Ishikawa (cell line): ENCODE measurements around the gene HRH1.

Experiments used
- CEBPB ChIP-seq: IDR thresholded peaks from 2 replicates; pipeline ENCODE4 v1.6.1; 2012
- CREB1 ChIP-seq: IDR thresholded peaks from 2 replicates; pipeline ENCODE4 v1.6.1; 2012; ENCODE audit warnings: low read depth
- EGR1 ChIP-seq: IDR thresholded peaks from 2 replicates; pipeline ENCODE4 v1.6.1; 2012
- EP300 ChIP-seq: IDR thresholded peaks from 2 replicates; pipeline ENCODE4 v1.6.1; 2012; ENCODE audit warnings: borderline replicate concordance
- FOXM1 ChIP-seq: IDR thresholded peaks from 2 replicates; pipeline ENCODE4 v1.6.1; 2012; ENCODE audit warnings: low read depth, borderline replicate concordance
- NFIC ChIP-seq: IDR thresholded peaks from 2 replicates; pipeline ENCODE4 v1.6.1; 2012
- RAD21 ChIP-seq: IDR thresholded peaks from 2 replicates; pipeline ENCODE4 v1.6.1; 2012; ENCODE audit warnings: low read depth
- TAF1 ChIP-seq: IDR thresholded peaks from 2 replicates; pipeline ENCODE4 v1.6.1; 2012; ENCODE audit warnings: low read depth, mild to moderate bottlenecking
- TCF12 ChIP-seq: IDR thresholded peaks from 2 replicates; pipeline ENCODE4 v1.6.1; 2012; ENCODE audit warnings: low read depth
- TEAD4 ChIP-seq: IDR thresholded peaks from 2 replicates; pipeline ENCODE4 v1.6.1; 2012
- YY1 ChIP-seq: IDR thresholded peaks from 2 replicates; pipeline ENCODE4 v1.6.1; 2012; ENCODE audit warnings: low read depth
- ZBTB7A ChIP-seq: IDR thresholded peaks from 2 replicates; pipeline ENCODE4 v1.6.1; 2012; ENCODE audit warnings: low read depth
- TF ChIP-seq, protein P1 (sequence below): IDR thresholded peaks from 2 replicates; pipeline ENCODE4 v1.6.1; 2012; ENCODE audit warnings: low read depth, mild to moderate bottlenecking
- TF ChIP-seq, protein P2 (sequence below): IDR thresholded peaks from 2 replicates; pipeline ENCODE4 v1.6.1; 2012
- TF ChIP-seq, protein P3 (sequence below): IDR thresholded peaks from 2 replicates; pipeline ENCODE4 v1.6.1; 2012

The HRH1 gene

DNA sequence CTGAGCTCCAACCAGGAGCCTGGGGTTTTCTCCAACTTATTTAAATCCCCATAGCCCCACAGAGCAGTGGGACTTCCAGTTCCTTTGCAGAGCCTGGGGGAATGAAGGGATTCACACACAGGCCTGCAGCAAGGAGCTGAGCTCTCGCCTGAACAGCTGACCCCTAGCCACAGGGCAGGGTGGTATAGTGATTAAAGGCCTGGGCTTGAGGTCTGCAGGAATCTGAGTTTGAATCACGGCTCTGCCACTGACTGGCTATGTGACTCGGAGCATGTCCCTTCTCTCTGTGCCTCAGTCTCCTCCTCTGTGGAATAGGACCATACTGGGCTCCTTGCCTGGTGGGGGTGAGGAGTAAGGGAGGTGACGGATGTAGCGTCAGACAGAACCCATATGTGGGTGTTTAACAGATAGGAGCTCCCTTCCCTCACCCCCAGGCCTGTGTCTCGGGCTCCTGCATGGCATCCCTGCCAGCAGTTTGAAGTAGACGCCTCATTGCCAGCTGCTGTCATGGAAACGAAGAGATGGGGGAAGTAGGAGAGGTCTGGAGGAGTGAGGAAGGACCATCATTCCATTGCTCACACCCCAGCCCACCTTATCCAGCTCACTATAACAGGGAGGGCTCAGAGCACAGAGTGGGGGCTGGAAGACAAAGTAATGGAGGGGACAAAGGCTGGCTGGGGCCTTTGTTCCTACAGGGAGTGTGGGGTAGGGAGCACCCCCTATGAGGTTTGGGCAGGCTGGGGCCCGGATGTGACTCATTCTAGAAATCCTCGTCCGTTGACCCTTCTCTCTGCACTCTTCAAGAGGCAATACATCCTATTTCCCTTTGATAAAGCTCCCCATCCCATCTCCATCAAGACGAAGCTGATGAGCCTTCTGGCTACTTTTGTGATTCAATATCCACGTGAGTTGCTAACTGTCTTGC, 14.8 kb downstream of the HRH1 start:
- TF ChIP-seq RAD21 = no peak
- TF ChIP-seq EP300 = no peak
- TF ChIP-seq, protein P1, sequence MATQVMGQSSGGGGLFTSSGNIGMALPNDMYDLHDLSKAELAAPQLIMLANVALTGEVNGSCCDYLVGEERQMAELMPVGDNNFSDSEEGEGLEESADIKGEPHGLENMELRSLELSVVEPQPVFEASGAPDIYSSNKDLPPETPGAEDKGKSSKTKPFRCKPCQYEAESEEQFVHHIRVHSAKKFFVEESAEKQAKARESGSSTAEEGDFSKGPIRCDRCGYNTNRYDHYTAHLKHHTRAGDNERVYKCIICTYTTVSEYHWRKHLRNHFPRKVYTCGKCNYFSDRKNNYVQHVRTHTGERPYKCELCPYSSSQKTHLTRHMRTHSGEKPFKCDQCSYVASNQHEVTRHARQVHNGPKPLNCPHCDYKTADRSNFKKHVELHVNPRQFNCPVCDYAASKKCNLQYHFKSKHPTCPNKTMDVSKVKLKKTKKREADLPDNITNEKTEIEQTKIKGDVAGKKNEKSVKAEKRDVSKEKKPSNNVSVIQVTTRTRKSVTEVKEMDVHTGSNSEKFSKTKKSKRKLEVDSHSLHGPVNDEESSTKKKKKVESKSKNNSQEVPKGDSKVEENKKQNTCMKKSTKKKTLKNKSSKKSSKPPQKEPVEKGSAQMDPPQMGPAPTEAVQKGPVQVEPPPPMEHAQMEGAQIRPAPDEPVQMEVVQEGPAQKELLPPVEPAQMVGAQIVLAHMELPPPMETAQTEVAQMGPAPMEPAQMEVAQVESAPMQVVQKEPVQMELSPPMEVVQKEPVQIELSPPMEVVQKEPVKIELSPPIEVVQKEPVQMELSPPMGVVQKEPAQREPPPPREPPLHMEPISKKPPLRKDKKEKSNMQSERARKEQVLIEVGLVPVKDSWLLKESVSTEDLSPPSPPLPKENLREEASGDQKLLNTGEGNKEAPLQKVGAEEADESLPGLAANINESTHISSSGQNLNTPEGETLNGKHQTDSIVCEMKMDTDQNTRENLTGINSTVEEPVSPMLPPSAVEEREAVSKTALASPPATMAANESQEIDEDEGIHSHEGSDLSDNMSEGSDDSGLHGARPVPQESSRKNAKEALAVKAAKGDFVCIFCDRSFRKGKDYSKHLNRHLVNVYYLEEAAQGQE = no peak

DNA sequence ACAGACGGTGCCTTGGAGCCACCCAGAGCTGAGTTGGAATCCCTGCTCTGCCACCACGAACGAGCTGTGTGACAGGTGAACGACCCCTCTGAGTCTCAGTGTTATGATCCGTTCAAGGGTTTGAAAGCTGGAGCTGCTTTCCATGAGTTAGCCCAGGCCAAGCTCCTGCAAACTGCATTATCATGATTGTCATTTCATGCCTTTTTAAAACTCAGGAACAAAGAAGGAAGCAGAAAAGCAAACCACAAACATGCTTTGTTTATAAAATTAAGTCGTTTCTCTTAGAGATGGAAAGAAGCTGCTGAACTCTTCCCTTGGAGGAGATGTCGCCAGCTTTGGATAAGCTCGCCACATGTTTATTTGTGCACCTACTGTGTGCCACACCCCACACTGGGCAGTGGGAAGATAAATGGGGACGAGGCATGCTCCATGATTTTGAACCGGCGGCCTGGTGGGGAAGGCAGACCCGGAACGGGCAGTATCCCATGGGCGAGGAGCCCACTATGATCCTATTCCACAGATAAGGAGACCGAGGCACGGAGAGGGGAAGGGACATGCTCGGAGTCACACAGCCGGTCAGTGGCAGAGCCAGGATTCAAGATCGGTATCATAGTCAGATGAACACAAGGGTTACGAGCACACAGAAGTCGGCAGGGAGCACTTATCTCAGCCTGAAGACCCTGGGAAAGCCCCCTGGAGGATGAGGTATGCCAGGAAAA, 15.9 kb downstream of the HRH1 start:
- no peak for TF ChIP-seq FOXM1
- no peak for TF ChIP-seq RAD21
- no peak for TF ChIP-seq EP300

DNA sequence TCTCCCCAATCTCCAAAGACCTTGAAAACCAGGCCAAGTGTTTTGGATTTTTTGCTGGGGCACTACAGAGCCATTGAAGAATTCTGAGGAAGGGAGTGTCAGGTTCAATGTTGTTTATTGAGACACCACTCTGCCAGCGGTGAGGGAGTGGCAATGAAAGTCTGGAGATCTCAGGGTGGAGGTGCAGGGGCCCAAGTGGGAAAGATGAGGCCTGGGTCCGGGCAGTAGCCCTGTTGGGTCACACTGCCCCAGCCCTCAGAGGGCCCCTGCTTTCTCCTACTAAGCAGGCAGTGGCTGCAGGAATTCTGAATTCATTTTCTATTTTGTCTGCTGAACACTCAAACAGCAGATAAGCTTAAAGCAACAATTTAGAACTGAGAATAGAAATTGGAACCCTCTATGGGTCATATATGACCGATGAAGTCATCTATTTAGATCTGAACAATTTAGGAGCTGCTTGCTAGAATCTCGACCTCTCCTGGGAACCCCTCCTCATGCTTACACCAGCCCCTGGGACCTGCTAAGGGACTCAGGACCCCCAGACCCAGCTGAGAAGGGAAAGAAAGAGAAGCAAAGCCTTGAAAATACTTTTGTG, 17.9 kb downstream of the HRH1 start:
- TF ChIP-seq, protein P1 = no peak
- TF ChIP-seq ZBTB7A (no peak), FOXM1 (no peak), EP300 (no peak), RAD21 (no peak), TAF1 (no peak), CREB1 (no peak), YY1 (no peak), TCF12 (no peak), NFIC (no peak), TEAD4 (no peak)
- TF ChIP-seq, protein P2, sequence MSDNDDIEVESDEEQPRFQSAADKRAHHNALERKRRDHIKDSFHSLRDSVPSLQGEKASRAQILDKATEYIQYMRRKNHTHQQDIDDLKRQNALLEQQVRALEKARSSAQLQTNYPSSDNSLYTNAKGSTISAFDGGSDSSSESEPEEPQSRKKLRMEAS = no peak
- TF ChIP-seq, protein P3, sequence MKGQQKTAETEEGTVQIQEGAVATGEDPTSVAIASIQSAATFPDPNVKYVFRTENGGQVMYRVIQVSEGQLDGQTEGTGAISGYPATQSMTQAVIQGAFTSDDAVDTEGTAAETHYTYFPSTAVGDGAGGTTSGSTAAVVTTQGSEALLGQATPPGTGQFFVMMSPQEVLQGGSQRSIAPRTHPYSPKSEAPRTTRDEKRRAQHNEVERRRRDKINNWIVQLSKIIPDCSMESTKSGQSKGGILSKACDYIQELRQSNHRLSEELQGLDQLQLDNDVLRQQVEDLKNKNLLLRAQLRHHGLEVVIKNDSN = no peak

DNA sequence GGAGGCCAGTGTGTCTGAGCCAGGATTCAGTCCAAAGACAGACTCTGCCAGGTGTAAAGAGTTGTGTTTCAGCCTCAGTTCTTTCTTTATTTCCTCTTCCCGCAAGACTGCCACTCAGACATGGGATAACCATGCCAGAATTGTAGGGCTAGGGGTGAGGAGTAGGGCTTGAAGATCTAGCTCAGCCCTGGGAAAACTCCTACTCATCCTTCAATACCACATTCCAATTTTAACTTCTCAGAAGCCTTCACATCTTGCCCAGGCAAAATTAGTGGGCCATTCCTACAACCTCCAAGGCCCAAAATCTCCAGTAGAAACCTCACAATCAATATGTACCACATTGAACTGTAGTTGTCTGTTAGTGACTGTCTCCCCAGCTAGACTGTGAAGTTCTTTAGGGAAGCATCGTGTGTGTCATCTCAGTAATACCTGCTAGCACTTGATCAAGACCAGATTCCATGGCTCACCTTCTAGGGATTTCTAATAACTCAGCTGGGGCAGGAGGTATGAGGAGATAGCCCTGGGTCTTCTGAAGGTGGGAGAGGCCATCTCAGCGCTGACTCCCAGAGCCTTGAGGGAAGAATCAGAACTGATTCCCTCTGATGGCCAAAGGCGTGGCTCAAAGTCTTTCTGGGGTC, 19.7 kb downstream of the HRH1 start:
- TF ChIP-seq, protein P3 = no peak
- TF ChIP-seq, protein P2 = no peak
- no peak for TF ChIP-seq CEBPB

DNA sequence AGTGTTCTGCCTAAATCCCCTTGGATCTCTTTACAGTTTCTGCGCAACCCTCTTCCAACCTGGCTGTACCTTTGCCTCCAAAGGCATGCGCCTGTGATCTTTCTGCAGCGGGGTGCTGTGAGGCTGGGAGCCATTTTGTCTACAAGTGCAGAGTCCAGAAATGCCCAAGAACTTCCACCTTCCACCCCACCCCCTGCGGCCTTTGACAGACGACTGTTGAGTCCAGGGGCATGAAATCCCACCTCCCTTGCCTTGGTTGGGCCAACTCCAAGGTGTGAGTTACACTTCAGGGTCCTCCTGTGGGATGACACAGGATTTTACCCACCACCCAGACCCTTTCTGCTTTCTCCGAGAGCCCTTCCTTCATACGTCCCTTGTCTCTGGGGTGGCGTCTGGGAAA, 24.1 kb downstream of the HRH1 start:
- TF ChIP-seq EGR1 (no peak), FOXM1 (no peak)
- TF ChIP-seq, protein P1 = no peak
